ENCODE results near the gene DRAM2. TPM values are rescaled to one million over a fixed set of nuclear protein-coding genes. Genes with fewer than 3 reads are reported as not detected.
A peak's percentile ranks its signal among the peaks of the same experiment; 100 is the strongest.

The DRAM2 gene
- total and polyA plus RNA-seq, 9 of the 15 experiments (the other 6 are each of a cell fraction or from before 2014, with no cell fraction given), result 29.0 to 161 (median 53.5) TPM

DNA sequence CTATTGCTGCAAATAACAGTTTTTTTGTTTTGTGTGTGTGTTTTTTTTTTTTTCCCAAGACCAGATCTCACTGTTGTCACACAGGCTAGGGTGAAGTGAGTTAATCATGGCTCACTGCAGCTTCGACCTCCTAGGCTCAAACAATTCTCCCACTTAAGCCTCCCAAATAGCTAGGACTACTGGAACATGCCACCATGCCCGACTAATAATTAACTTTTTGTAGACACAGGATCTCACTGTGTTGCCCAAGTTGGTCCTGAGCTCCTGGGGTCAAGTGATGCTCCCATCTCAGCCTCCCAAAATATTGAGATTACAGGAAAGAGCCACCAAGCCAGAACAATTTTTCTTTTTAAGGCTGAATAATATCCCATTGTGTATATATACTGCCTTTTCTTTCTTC, 34.9 kb downstream of the DRAM2 start:
- H3K9me1 ChIP-seq (ENCODE audit: control insufficient read depth, insufficient read depth, low read length), result no peaks in the 10 kb centered on the region
- BruUV-seq (replicated peaks), result no TSS peak
- intact Hi-C loops (cut with micrococcal nuclease), result no loop called here
- no peak overlapping the region for H3K9ac ChIP-seq (ENCODE audit: insufficient read depth in 1 of 2, low read depth in 2 of 2, low read length in 2 of 2)
- DNase-seq (ENCODE audit: extremely low read depth in 1 of 4, low spot score in 3 of 4), result no peak
- H3K9me3 ChIP-seq (replicated peaks; ENCODE audit: control insufficient read depth, insufficient read depth, low read depth, low read length), result peaks cover 5% of the 10 kb centered on the region
- H3K4me1 ChIP-seq (replicated peaks in 1 of 2; ENCODE audit: control insufficient read depth in 2 of 2, insufficient read depth in 2 of 2, low read length in 2 of 2), result peaks cover 13 to 19% of the 10 kb centered on the region in 2 experiments; a peak in 4 of 5 replicates
- no peak for ATAC-seq
- H3K79me2 ChIP-seq (ENCODE audit: control insufficient read depth, insufficient read depth, low read length), result no peaks in the 10 kb centered on the region
- no peak overlapping the region for H3K4me2 ChIP-seq (ENCODE audit: insufficient read depth, low read length)
- no peaks in the 10 kb centered on the region for H4K20me1 ChIP-seq (replicated peaks; ENCODE audit: control insufficient read depth, insufficient read depth, low read length)
- no peak overlapping the region for H2AFZ ChIP-seq (ENCODE audit: low read depth, low read length)
- no peak overlapping the region for H3K27ac ChIP-seq (ENCODE audit: extremely low read depth, low read depth, low read length)
- FAIRE-seq, result no peak
- POLR2A ChIA-PET, result no interaction called here
- CTCF ChIA-PET (ENCODE audit: low intra/inter-chr PET ratio), result no interaction called here
- no peaks in the 10 kb centered on the region for H3K36me3 ChIP-seq (ENCODE audit: control insufficient read depth, insufficient read depth, low read length)
- in situ Hi-C loops (cut with MboI), result no loop called here
- H3K4me3 ChIP-seq, result no peak overlapping the region
- H3K27me3 ChIP-seq (ENCODE audit: control insufficient read depth in 2 of 2, insufficient read depth in 2 of 2, low read length in 2 of 2), result no peaks in the 10 kb centered on the region
- TF ChIP-seq, protein P1, sequence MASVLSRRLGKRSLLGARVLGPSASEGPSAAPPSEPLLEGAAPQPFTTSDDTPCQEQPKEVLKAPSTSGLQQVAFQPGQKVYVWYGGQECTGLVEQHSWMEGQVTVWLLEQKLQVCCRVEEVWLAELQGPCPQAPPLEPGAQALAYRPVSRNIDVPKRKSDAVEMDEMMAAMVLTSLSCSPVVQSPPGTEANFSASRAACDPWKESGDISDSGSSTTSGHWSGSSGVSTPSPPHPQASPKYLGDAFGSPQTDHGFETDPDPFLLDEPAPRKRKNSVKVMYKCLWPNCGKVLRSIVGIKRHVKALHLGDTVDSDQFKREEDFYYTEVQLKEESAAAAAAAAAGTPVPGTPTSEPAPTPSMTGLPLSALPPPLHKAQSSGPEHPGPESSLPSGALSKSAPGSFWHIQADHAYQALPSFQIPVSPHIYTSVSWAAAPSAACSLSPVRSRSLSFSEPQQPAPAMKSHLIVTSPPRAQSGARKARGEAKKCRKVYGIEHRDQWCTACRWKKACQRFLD (CRISPR knock-in tag; IDR thresholded peaks at IDR 0.05), result no peak
- TF ChIP-seq CREBBP (IDR thresholded peaks at IDR 0.05; ENCODE audit: low read depth, low read length), result no peak
- 26% methylated on average over 2 of the region's 2 CpGs for WGBS (ENCODE audit: insufficient coverage, low coverage, missing lambda C conversion rate)

DNA sequence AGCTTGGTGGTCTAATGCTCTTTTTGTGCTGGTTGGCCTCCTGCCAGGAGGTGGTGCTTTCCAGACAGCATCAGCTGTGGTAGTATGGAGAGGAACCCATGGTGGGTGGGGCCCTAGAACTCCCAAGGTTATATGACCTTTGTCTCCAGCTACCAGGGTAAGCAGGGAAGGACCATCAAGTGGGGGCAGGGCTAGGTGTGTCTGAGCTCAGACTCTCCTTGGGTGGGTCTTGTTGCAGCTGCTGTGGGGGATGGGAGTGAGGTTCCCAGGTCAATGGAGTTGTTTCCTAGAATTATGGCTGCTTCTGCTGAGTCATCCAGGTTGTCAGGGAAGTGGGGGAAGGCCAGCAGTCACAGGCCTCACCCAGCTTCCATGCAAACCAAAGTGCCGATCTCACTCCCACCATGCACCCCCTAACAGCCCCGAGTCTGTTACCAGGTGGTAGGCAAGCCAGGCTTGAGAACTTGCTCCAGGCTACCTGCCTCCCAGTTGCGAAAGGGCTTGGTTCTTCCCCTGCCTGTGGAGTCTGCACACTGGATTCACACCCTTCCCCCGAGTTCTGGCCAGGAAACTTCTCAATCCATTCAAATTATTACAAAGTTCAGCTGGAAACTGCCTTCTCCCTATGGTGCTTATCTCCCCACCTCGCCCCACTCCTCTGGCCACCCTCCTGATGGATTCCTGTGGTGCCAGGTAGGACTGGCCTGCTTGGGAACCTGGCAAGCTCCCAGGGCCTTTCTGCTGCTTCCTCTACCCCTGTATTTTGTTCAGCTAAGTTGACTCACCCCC, 37.8 kb downstream of the DRAM2 start:
- no peaks in the 10 kb centered on the region for H4K20me1 ChIP-seq (replicated peaks; ENCODE audit: control insufficient read depth, insufficient read depth, low read length)
- H3K9ac ChIP-seq (ENCODE audit: insufficient read depth in 1 of 2, low read depth in 2 of 2, low read length in 2 of 2), result peak overlapping the region; percentile 49 to 79; a peak in 3 of 4 replicates
- no peaks in the 10 kb centered on the region for H3K79me2 ChIP-seq (ENCODE audit: control insufficient read depth, insufficient read depth, low read length)
- H3K27ac ChIP-seq (ENCODE audit: extremely low read depth, low read depth, low read length), result peak overlapping the region; percentile 74
- CTCF ChIA-PET (ENCODE audit: low intra/inter-chr PET ratio), result no interaction called here
- DNase-seq (ENCODE audit: extremely low read depth in 1 of 4, low spot score in 3 of 4) (peak; percentile 23 to 88 (median 34)), FAIRE-seq (peak; percentile 78), ATAC-seq (peak; percentile 81)
- H3K4me3 ChIP-seq, result no peak overlapping the region
- H3K4me1 ChIP-seq (replicated peaks in 1 of 2; ENCODE audit: control insufficient read depth in 2 of 2, insufficient read depth in 2 of 2, low read length in 2 of 2), result peaks cover 13 to 25% of the 10 kb centered on the region in 2 experiments; a peak in 4 of 5 replicates
- POLR2A ChIA-PET, result interaction anchor here (0.8 to 1.0 kb wide), 2 partner anchors 15 to 30 kb away, joined by 3 to 4 read pairs; no protein-coding TSS in a partner anchor
- H3K9me3 ChIP-seq (replicated peaks; ENCODE audit: control insufficient read depth, insufficient read depth, low read depth, low read length), result peaks cover 5% of the 10 kb centered on the region
- no peaks in the 10 kb centered on the region for H3K9me1 ChIP-seq (ENCODE audit: control insufficient read depth, insufficient read depth, low read length)
- WGBS (ENCODE audit: insufficient coverage, low coverage, missing lambda C conversion rate), result 8% methylated on average over 5 of the region's 5 CpGs
- H3K36me3 ChIP-seq (ENCODE audit: control insufficient read depth, insufficient read depth, low read length), result no peaks in the 10 kb centered on the region
- H3K4me2 ChIP-seq (ENCODE audit: insufficient read depth, low read length), result peak overlapping the region; percentile 76
- intact Hi-C loops (cut with micrococcal nuclease) (no loop called here), in situ Hi-C loops (cut with MboI) (no loop called here)
- peak overlapping the region; percentile 95 for H2AFZ ChIP-seq (ENCODE audit: low read depth, low read length)
- no peaks in the 10 kb centered on the region for H3K27me3 ChIP-seq (ENCODE audit: control insufficient read depth in 2 of 2, insufficient read depth in 2 of 2, low read length in 2 of 2)
- BruUV-seq (replicated peaks), result no TSS peak
- TF ChIP-seq MEF2D (tag; conservative IDR thresholded peaks at IDR 0.05; ENCODE audit: low read depth) (no peak), BCOR (IDR thresholded peaks at IDR 0.05) (no peak), ZNF23 (CRISPR knock-in tag; IDR thresholded peaks at IDR 0.05) (no peak), NFRKB (IDR thresholded peaks at IDR 0.05; ENCODE audit: low read depth) (no peak; the same call in 1 of the 2 replicates), CBFA2T3 (IDR thresholded peaks at IDR 0.05) (peak; percentile 75), POLR2B (IDR thresholded peaks at IDR 0.05; ENCODE audit: low read depth, partially characterized antibody) (no peak), NFE2 (IDR thresholded peaks at IDR 0.05; ENCODE audit: low read depth) (peak; percentile 97), NFIX (CRISPR knock-in tag; IDR thresholded peaks at IDR 0.05; ENCODE audit: low read depth) (0 out of 2 replicates have a peak, but pooled peaks have one; percentile 31), SMARCB1 (IDR thresholded peaks at IDR 0.05; ENCODE audit: insufficient read length, low read depth) (no peak), RNF2 (IDR thresholded peaks at IDR 0.05) (no peak), ATF7 (IDR thresholded peaks at IDR 0.05) (peak; percentile 66), ZNF778 (CRISPR knock-in tag; IDR thresholded peaks at IDR 0.05) (no peak), MECOM (CRISPR knock-in tag; IDR thresholded peaks at IDR 0.05) (no peak), MED1 (CRISPR knock-in tag; IDR thresholded peaks at IDR 0.05; ENCODE audit: borderline replicate concordance) (no peak), ELF4 (CRISPR knock-in tag; IDR thresholded peaks at IDR 0.05) (no peak), TAF7 (tag; IDR thresholded peaks at IDR 0.05) (0 out of 2 replicates have a peak, but pooled peaks have one; percentile 13)

All from K562 (cell line).